ENCODE data around the gene KCNAB1. TPM values are rescaled to one million over a fixed set of nuclear protein-coding genes. Genes with fewer than 3 reads are reported as not detected.
"Not testable (repeated sequence)": the region's sequence is repeated elsewhere in the genome, so short reads cannot be mapped to it uniquely, and the experiment has no call there.

Gene KCNAB1
- total RNA-seq, 1 experiment from 2014 or later: 1.4 TPM

- POLR2A ChIA-PET (ENCODE audit: unreplicated experiment): no interaction called here
- BruUV-seq (replicated peaks): no TSS peak
- H3K4me1 ChIP-seq (replicated peaks; ENCODE audit: insufficient read depth): no peaks in the 10 kb centered on the region
- H3K36me3 ChIP-seq (ENCODE audit: low read depth): no peaks in the 10 kb centered on the region
- no peaks in the 10 kb centered on the region for H3K9me2 ChIP-seq (ENCODE audit: insufficient read depth)
- no peaks in the 10 kb centered on the region for H3K27me3 ChIP-seq (ENCODE audit: insufficient read depth, low read depth)
- H3K4me3 ChIP-seq: no peak overlapping the region
- H3K9me3 ChIP-seq (ENCODE audit: insufficient read depth, low read depth): no peaks in the 10 kb centered on the region
- CTCF ChIA-PET: interaction anchor here (0.5 kb wide), 1 partner anchor 561 kb away, joined by 3 read pairs; no protein-coding TSS in a partner anchor
- TF ChIP-seq EZH2 (IDR thresholded peaks at IDR 0.05; ENCODE audit: low read depth): no peak
- TF ChIP-seq, protein P1, sequence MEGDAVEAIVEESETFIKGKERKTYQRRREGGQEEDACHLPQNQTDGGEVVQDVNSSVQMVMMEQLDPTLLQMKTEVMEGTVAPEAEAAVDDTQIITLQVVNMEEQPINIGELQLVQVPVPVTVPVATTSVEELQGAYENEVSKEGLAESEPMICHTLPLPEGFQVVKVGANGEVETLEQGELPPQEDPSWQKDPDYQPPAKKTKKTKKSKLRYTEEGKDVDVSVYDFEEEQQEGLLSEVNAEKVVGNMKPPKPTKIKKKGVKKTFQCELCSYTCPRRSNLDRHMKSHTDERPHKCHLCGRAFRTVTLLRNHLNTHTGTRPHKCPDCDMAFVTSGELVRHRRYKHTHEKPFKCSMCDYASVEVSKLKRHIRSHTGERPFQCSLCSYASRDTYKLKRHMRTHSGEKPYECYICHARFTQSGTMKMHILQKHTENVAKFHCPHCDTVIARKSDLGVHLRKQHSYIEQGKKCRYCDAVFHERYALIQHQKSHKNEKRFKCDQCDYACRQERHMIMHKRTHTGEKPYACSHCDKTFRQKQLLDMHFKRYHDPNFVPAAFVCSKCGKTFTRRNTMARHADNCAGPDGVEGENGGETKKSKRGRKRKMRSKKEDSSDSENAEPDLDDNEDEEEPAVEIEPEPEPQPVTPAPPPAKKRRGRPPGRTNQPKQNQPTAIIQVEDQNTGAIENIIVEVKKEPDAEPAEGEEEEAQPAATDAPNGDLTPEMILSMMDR (conservative IDR thresholded peaks at IDR 0.05): peak; percentile 52; the same call in 1 of the 2 replicates
- DNase-seq: no peak
- H3K27ac ChIP-seq: no peak overlapping the region
- H3K4me2 ChIP-seq: no peak overlapping the region
- H2AFZ ChIP-seq: no peak overlapping the region
- H3F3A ChIP-seq (ENCODE audit: insufficient read depth, low read depth): no peaks in the 10 kb centered on the region
- H4K20me1 ChIP-seq (ENCODE audit: insufficient read depth): no peaks in the 10 kb centered on the region
- no peaks in the 10 kb centered on the region for H3K79me2 ChIP-seq (ENCODE audit: low read depth)
- intact Hi-C loops (cut with micrococcal nuclease; ENCODE audit: unreplicated experiment): loop anchor here (10.0 kb wide), 1 partner anchor 91 kb away; no protein-coding TSS in a partner anchor
These were observed 15.7 kb downstream of the KCNAB1 start for GRCh38 chr3:156135921-156136638.

DNA sequence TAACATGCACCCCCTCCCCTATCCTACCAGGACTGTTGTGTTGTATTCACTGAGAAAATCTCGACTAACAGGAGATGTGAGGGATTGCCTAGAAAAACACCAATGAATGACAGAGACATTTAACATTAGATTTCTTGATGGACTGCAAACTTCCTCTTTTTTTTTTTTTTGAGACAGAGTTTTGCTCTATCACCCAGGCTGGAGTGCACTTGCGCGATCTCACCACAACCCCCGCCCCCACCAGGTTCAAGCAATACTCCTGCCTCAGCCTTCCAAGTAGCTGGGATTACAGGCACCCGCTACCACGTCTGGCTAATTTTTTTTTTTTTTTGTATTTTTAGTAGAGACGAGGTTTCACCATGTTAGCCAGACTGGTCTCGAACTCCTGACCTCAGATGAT lies 17.0 kb downstream of the KCNAB1 start:
- H3F3A ChIP-seq (ENCODE audit: insufficient read depth, low read depth); H2AFZ ChIP-seq; H3K9me3 ChIP-seq (ENCODE audit: insufficient read depth, low read depth); DNase-seq; H3K4me2 ChIP-seq; H3K9me2 ChIP-seq (ENCODE audit: insufficient read depth); H3K4me1 ChIP-seq (replicated peaks; ENCODE audit: insufficient read depth); H3K4me3 ChIP-seq; H4K20me1 ChIP-seq (ENCODE audit: insufficient read depth); H3K27ac ChIP-seq; H3K27me3 ChIP-seq (ENCODE audit: insufficient read depth, low read depth); POLR2A ChIA-PET (ENCODE audit: unreplicated experiment); CTCF ChIA-PET; BruUV-seq (replicated peaks); H3K36me3 ChIP-seq (ENCODE audit: low read depth); H3K79me2 ChIP-seq (ENCODE audit: low read depth): not testable (repeated sequence)
- intact Hi-C loops (cut with micrococcal nuclease; ENCODE audit: unreplicated experiment): loop anchor here (10.0 kb wide), 1 partner anchor 93 kb away; no protein-coding TSS in a partner anchor

GRCh38 chr3:156140001-156140595 lies 19.7 kb downstream of the KCNAB1 start:
- CTCF ChIA-PET: no interaction called here
- Histone ChIP-seq H3K9me2 (ENCODE audit: insufficient read depth) (no peaks in the 10 kb centered on the region), H3F3A (ENCODE audit: insufficient read depth, low read depth) (no peaks in the 10 kb centered on the region), H3K4me1 (replicated peaks; ENCODE audit: insufficient read depth) (no peaks in the 10 kb centered on the region), H3K27me3 (ENCODE audit: insufficient read depth, low read depth) (no peaks in the 10 kb centered on the region), H3K36me3 (ENCODE audit: low read depth) (no peaks in the 10 kb centered on the region), H3K4me2 (no peak overlapping the region), H3K27ac (no peak overlapping the region), H4K20me1 (ENCODE audit: insufficient read depth) (no peaks in the 10 kb centered on the region), H3K4me3 (no peak overlapping the region), H3K9me3 (ENCODE audit: insufficient read depth, low read depth) (no peaks in the 10 kb centered on the region), H2AFZ (no peak overlapping the region), H3K79me2 (ENCODE audit: low read depth) (no peaks in the 10 kb centered on the region)
- BruUV-seq (replicated peaks): no TSS peak
- POLR2A ChIA-PET (ENCODE audit: unreplicated experiment): no interaction called here
- TF ChIP-seq, protein P1 (conservative IDR thresholded peaks at IDR 0.05): no peak
- TF ChIP-seq EZH2 (IDR thresholded peaks at IDR 0.05; ENCODE audit: low read depth): no peak
- no peak for DNase-seq
- intact Hi-C loops (cut with micrococcal nuclease; ENCODE audit: unreplicated experiment): no loop called here

Measured in PC-9 (cell line).